ENCODE results near the gene MAD1L1. TPM values are rescaled to one million over a fixed set of nuclear protein-coding genes. Genes with fewer than 3 reads are reported as not detected.

The MAD1L1 gene
- total RNA-seq, 1 experiment from 2014 or later = 50.8 TPM

DNA sequence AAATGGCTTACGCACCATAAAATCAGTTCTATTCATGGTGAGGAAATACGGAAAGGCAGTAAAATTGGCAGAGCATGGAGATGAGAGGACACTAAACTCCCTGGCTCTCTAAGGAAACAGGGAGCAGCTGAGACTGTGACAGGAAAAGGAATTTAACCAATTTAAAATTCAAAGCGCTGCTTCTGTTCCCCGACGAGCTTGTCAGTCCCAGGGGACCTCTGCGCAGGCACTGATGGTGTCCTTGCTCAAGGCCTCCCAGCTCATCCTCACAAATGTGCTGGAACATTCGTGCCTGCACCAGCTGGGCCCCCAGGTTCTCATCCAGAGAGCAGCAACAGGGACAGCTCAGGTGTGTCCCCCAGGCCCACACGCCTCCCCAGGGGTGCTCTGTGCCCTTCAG, 101.4 kb downstream of the MAD1L1 start:
- intact Hi-C loops (cut with micrococcal nuclease; ENCODE audit: unreplicated experiment) = no loop called here
- no peak overlapping the region for H3K4me3 ChIP-seq
- ChIA-PET POLR2A (ENCODE audit: unreplicated experiment) (no interaction called here), CTCF (no interaction called here)
- no peak overlapping the region for H3K4me2 ChIP-seq
- no peak overlapping the region for H3K27ac ChIP-seq
- no peaks in the 10 kb centered on the region for H3K27me3 ChIP-seq (ENCODE audit: insufficient read depth, low read depth)
- TF ChIP-seq, protein P1, sequence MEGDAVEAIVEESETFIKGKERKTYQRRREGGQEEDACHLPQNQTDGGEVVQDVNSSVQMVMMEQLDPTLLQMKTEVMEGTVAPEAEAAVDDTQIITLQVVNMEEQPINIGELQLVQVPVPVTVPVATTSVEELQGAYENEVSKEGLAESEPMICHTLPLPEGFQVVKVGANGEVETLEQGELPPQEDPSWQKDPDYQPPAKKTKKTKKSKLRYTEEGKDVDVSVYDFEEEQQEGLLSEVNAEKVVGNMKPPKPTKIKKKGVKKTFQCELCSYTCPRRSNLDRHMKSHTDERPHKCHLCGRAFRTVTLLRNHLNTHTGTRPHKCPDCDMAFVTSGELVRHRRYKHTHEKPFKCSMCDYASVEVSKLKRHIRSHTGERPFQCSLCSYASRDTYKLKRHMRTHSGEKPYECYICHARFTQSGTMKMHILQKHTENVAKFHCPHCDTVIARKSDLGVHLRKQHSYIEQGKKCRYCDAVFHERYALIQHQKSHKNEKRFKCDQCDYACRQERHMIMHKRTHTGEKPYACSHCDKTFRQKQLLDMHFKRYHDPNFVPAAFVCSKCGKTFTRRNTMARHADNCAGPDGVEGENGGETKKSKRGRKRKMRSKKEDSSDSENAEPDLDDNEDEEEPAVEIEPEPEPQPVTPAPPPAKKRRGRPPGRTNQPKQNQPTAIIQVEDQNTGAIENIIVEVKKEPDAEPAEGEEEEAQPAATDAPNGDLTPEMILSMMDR (conservative IDR thresholded peaks at IDR 0.05) = no peak
- no peak for TF ChIP-seq EZH2 (IDR thresholded peaks at IDR 0.05; ENCODE audit: low read depth)
- DNase-seq = no peak
- no peaks in the 10 kb centered on the region for H4K20me1 ChIP-seq (ENCODE audit: insufficient read depth)
- BruUV-seq (replicated peaks) = no TSS peak
- H3K4me1 ChIP-seq (replicated peaks; ENCODE audit: insufficient read depth) = no peaks in the 10 kb centered on the region
- H3K36me3 ChIP-seq (ENCODE audit: low read depth) = no peaks in the 10 kb centered on the region
- no peaks in the 10 kb centered on the region for H3K9me3 ChIP-seq (ENCODE audit: insufficient read depth, low read depth)
- H3K79me2 ChIP-seq (ENCODE audit: low read depth) = no peaks in the 10 kb centered on the region
- no peaks in the 10 kb centered on the region for H3F3A ChIP-seq (ENCODE audit: insufficient read depth, low read depth)
- H3K9me2 ChIP-seq (ENCODE audit: insufficient read depth) = no peaks in the 10 kb centered on the region
- H2AFZ ChIP-seq = no peak overlapping the region

DNA sequence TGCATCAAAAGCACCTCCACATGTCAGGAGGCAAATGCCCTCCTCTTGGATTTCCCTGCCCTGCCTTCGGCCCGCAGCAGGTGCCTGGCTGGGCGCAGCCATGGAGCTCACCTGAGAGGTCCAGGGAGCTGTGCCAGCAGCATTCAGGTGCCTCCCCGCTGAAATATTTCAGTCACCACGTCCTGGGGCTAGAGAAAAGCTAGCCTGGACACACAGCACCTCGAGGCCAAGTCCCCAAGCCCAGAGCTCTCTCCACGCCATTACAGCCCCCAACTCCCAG, 102.7 kb downstream of the MAD1L1 start:
- H3K4me2 ChIP-seq = no peak overlapping the region
- ChIA-PET CTCF (no interaction called here), POLR2A (ENCODE audit: unreplicated experiment) (no interaction called here)
- no peaks in the 10 kb centered on the region for H3F3A ChIP-seq (ENCODE audit: insufficient read depth, low read depth)
- DNase-seq = no peak
- H3K4me1 ChIP-seq (replicated peaks; ENCODE audit: insufficient read depth) = no peaks in the 10 kb centered on the region
- no peaks in the 10 kb centered on the region for H3K27me3 ChIP-seq (ENCODE audit: insufficient read depth, low read depth)
- H3K9me2 ChIP-seq (ENCODE audit: insufficient read depth) = no peaks in the 10 kb centered on the region
- H4K20me1 ChIP-seq (ENCODE audit: insufficient read depth) = no peaks in the 10 kb centered on the region
- no TSS peak for BruUV-seq (replicated peaks)
- no peak overlapping the region for H2AFZ ChIP-seq
- H3K36me3 ChIP-seq (ENCODE audit: low read depth) = no peaks in the 10 kb centered on the region
- intact Hi-C loops (cut with micrococcal nuclease; ENCODE audit: unreplicated experiment) = no loop called here
- H3K9me3 ChIP-seq (ENCODE audit: insufficient read depth, low read depth) = no peaks in the 10 kb centered on the region
- no peak overlapping the region for H3K27ac ChIP-seq
- H3K79me2 ChIP-seq (ENCODE audit: low read depth) = no peaks in the 10 kb centered on the region
- no peak overlapping the region for H3K4me3 ChIP-seq
- TF ChIP-seq, protein P1 (conservative IDR thresholded peaks at IDR 0.05) = no peak
- no peak for TF ChIP-seq EZH2 (IDR thresholded peaks at IDR 0.05; ENCODE audit: low read depth)

DNA sequence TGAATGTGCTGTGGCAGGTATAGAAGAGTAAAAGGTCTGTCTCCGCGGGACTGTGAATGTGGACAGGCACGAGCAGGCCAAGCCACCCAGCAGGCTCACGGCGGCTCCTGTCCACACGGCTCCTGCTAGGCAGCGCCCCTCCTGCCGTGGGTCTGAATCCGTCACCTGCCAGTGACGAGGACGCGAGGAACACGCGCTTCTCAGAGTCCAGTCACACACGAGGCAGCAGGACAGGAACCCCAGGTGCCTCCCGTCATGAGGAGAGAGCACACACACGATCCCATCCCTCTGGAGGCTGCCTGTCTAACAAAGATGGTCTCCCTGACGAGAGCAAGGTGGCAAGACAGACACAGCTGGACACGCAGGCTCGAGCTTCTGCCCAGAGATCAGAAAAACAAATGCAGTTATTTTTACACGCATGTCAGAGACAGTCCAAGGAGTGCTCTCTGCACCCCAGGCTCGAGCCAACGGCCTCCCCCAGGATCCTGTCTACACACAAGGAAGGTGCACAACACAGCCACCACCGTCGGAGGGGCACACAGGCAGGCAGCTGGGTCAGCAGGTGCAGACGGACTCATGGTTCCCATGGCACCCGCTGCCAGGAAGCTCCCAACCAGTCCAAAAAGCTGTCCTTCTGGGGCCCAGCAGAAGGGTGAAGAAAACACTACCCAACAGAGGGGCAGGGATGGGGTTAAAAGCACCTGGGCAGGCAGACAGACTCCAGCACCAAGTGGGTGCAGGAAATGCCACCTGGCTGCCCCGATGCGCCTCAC, 103.2 kb downstream of the MAD1L1 start:
- no peak for DNase-seq
- Histone ChIP-seq H3K9me2 (ENCODE audit: insufficient read depth) (no peaks in the 10 kb centered on the region), H3K4me3 (no peak overlapping the region), H3K4me1 (replicated peaks; ENCODE audit: insufficient read depth) (no peaks in the 10 kb centered on the region), H3K36me3 (ENCODE audit: low read depth) (no peaks in the 10 kb centered on the region), H2AFZ (no peak overlapping the region), H3K27ac (no peak overlapping the region), H3K4me2 (no peak overlapping the region), H3K9me3 (ENCODE audit: insufficient read depth, low read depth) (no peaks in the 10 kb centered on the region), H3F3A (ENCODE audit: insufficient read depth, low read depth) (no peaks in the 10 kb centered on the region), H4K20me1 (ENCODE audit: insufficient read depth) (no peaks in the 10 kb centered on the region), H3K79me2 (ENCODE audit: low read depth) (no peaks in the 10 kb centered on the region), H3K27me3 (ENCODE audit: insufficient read depth, low read depth) (no peaks in the 10 kb centered on the region)
- intact Hi-C loops (cut with micrococcal nuclease; ENCODE audit: unreplicated experiment) = no loop called here
- TF ChIP-seq, protein P1 (conservative IDR thresholded peaks at IDR 0.05) = no peak
- TF ChIP-seq EZH2 (IDR thresholded peaks at IDR 0.05; ENCODE audit: low read depth) = no peak
- CTCF ChIA-PET = no interaction called here
- BruUV-seq (replicated peaks) = no TSS peak
- POLR2A ChIA-PET (ENCODE audit: unreplicated experiment) = no interaction called here

All from PC-9 (cell line).